Activated naive CD4-positive, alpha-beta T cell treated with Interleukin-2 at 50 U/mL for 16 hours (primary cell): Measurements from ENCODE around the gene FPR2.
"Not testable (repeated sequence)": the region's sequence is repeated elsewhere in the genome, so short reads cannot be mapped to it uniquely, and the experiment has no call there.

Experiments used
- DNase-seq: peaks from one replicate; pipeline ENCODE4 v3.0.0-alpha.2; 2020

Gene FPR2

GRCh38 chr19:51740356-51740755 is 20.6 kb upstream of the FPR2 start:
- no peak for DNase-seq

- no peak for DNase-seq
Observed at GRCh38 chr19:51742789-51743188, 18.2 kb upstream of the FPR2 start.

DNA sequence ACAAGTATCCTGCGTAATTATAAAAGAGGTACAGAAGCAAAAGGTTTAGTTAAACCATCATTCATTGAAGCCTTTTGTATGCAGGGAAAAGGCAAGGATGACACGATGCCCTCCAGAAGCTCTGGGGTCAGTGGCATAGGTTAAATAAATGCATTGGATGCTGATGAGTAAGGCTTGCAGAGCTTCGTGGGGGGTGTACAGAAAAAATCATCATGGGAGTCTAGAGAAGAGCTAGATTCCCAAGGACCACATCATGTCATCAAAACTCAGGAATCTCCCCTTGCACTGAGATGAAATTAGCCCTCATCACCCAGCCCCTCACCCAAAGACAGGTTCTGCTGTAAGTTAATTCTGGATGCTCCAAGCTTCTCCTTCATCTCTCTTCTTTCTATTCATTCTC is 17.6 kb upstream of the FPR2 start:
- no peak for DNase-seq

- no peak for DNase-seq
Observed at GRCh38 chr19:51746731-51747130, 14.2 kb upstream of the FPR2 start.

DNA sequence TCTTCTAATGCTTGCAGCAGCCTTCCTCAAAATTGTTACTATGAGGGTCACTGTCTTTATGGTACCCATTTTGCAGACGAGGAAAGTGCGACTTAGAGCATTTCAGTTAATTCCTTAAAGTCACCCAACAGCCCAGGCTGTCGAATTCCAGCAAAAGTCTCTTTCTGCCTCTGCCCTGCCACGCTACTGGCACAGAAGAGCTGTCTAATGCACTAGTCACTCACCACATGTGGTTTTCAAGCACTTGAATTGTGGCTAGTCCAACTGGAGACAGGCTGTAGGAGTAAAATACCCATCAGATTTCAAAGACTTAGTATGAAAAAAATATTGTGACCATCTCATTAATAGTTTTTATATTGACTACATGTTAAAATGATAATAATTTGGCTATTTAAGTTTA is 11.0 kb upstream of the FPR2 start:
- no peak for DNase-seq

DNA sequence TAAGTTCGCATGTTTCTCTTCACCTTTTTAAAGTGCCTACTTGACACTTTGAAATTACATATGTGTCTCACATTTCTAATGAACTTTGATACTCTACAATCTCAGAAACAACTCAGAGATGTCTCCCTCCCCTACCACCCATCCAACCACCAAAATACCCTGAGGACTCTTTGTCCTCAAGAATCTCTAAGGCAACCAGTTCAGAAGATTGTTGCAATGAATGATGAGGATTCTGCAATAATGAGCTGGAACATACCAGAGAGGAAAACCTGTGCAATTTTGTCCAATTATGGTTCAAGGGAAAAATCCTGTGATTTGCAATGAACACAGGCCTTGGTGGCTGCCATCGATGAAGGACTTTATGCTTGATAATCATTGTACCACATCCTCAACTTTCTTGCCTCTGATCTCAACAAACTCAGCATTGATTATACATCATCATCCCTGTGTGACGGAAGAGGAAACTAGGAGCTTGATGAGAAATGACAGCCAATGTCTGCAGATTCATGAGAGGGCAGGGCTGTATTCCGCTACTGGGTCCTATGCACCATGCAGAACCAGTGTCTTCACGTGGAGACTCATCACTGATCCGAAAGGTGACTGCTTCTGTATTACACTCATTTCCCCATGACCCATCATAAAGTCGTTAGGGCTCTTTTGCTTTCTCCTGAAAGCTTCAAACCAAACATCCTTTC is 10.4 kb upstream of the FPR2 start:
- no peak for DNase-seq

GRCh38 chr19:51751655-51752054 is 9.3 kb upstream of the FPR2 start, which contains the start of gene FPR1:
Gene FPR1 (minus strand): TSS chr19:51751878. CDS start chr19:51746994, 4,884 bp downstream.
- no peak for DNase-seq

DNA sequence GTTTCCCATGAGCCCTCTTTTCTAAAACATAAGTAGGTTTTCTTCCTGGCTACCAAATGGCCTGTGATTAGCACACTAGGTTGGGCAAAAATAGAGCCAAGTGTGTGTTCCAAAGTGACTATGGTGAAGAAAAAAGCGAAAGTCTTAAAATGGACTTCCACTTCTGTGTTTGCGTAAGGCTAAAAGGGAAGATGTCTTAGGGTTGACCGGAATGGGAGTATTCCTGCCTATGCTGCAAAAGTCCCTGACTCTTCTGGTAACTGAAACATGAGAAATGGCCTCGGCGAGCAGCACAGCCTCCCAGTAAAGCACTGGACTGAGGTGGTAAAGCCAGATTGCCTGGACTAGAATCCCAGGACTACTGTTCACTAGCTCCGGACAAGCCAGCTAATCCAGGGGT is 6.9 kb upstream of the FPR2 start:
- no peak for DNase-seq

GRCh38 chr19:51754770-51755169 is 6.2 kb upstream of the FPR2 start:
- DNase-seq, result no peak

- no peak for DNase-seq
Observed at GRCh38 chr19:51755571-51755970, 5.4 kb upstream of the FPR2 start.

DNA sequence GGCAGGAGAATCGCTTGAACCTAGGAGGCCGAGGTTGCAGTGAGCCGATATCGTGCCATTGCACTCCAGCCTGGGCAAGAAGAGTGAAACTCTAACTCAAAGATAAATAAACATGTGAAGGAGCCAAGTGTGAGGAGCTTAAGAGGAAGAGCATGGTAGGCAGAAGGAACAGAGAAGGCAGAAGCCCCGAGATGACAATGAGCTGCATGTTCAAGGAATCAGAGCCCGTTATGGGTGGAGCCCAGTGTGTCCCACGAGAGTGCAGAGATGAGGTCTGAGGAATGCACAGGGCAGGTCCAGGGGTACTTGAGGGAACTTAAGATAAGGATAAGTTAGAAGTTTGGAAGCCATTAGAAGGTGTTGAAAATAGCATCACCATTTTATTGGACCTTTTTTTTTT is 716 bp downstream of the FPR2 start:
- DNase-seq, result no peak

GRCh38 chr19:51765086-51765485 is 4.1 kb downstream of the FPR2 start:
- DNase-seq, result no peak

GRCh38 chr19:51766461-51766860 is 5.5 kb downstream of the FPR2 start:
- DNase-seq, result no peak

- DNase-seq, result no peak
Observed at GRCh38 chr19:51771376-51772130, 10.6 kb downstream of the FPR2 start.

- DNase-seq, result no peak
Observed at GRCh38 chr19:51772977-51773376, 12.0 kb downstream of the FPR2 start.

GRCh38 chr19:51776561-51776960 is 15.6 kb downstream of the FPR2 start:
- DNase-seq, result not testable (repeated sequence)

DNA sequence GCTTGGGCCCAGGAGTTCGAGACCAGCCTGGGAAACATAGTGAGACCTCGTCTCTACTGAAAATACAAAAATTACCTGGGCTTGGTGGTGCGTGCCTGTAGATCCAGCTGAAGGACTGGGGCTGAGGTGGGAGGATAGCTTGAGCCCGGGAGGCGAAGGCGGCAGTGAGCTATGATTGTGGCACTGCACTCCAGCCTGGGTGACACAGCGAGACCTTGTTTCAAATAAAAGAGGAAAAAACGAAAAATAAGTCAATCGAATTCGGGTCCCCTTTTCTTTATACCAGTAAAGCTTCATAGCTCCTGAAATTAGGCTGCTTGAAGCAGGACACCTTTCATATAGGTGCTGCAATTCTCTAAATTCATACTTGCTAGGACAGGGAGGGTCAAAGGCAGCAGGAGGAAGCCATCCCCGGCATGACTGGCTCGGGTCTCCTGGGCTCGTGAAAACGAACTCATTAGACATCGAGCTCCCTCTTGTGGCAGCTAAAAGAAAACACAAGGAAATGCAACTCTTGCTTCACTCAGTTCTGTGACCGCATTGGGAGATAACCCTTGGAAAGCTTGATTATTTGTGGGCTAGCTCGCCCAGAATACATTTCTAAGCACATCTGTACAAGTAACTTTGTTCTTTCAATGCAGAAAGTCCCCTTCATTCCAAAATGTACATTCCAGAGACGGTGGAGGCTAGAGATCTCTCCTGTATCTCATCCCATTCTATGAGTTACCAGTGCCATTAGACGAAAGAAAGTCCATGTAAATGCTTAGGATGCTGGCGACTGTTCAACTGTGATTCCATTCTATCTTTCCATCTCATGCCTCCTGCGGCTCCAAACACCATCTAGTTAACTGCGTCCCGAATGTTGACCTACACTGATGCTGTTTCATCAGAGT is 16.8 kb downstream of the FPR2 start:
- peak; percentile 28 for DNase-seq

GRCh38 chr19:51779181-51779580 is 18.2 kb downstream of the FPR2 start:
- DNase-seq, result no peak

DNA sequence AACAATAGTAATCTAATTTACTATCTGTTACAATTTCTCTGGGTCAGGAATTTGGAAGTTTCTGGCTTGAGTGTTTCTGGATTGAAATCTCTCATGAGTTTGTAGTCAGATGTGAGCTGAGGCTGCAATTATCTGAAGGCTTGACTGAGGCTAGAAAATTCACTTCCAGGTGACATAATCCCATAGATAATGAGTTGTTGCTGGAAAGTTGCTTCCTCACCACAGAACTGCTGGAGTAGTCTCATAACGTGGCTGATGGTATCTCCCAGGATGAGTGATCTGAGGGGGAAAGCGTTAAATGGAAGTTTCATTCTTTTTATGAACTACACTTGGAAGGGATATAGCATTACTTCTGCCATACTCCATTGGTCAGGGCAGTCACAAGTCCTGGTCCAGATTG is 18.7 kb downstream of the FPR2 start:
- no peak for DNase-seq

GRCh38 chr19:51780270-51780669 is 19.3 kb downstream of the FPR2 start:
- no peak for DNase-seq

DNA sequence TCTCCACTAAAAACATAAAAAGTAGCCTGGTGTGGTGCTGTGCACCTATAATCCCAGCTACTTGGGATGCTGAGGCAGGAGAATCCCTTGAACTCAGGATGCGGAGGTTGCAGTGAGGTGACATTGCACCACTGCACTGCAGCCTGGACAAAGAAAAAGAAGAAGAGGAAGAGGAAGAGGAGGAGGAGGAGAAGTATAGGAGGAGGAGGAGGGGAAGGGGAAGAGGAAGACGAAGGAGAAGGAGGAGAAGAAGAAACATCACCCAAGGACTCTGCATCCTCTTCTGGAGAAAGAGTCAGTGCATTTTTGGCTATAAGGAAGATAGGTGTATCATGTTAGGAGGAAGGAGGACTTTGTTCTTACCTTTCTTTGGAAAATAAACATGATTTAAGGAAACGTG is 21.0 kb downstream of the FPR2 start:
- no peak for DNase-seq

DNA sequence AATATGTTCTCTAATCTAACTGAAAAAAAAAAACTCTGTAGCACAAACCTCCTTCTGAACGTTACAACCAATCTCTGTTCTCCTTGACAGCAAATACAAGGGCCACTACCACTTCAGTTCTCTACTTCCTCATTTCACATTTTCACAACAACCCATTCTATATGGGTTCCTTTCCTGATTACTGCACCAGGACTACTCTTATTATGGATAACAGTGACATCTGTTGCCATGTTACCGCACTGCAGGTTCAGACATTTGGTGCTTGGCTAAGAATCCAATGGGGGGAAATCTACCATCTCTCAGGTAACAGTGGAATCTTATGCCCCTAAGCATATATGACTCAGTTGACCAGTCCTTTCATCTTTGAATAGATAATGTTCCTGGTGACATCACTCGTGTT is 22.4 kb downstream of the FPR2 start:
- DNase-seq, result no peak

GRCh38 chr19:51784109-51784785 is 23.3 kb downstream of the FPR2 start:
- no peak for DNase-seq
